GM18526 (cell line): ENCODE results near the gene DENND1A.

Experiments
- POLR2A ChIP-seq: IDR thresholded peaks from 3 replicates; pipeline ENCODE4 v1.6.1; 2011; ENCODE audit not compliant: insufficient read length; ENCODE audit errors: extremely low read depth

The DENND1A gene

GRCh38 chr9:123605286-123605685 is 324.6 kb downstream of the DENND1A start:
- no peak for TF ChIP-seq POLR2A

DNA sequence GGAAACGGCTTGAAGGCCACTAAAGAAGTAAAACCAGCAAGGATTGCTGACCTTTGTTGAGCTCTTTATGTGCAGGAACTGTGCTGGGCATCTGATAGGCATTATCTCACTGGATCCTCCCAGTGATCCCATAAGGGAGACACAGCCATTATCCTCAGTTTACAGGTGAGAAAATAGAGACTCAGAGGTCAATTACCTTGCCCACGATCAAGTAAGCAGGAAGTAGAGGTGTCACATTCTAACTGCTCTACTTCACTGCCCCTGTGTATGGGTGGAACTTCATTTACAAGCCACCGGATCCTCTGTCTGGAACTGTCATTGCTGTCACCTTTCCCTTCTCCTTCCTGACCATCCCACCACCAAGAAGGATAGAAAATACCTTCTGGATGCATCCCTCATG is 325.1 kb downstream of the DENND1A start:
- TF ChIP-seq POLR2A = no peak

- no peak for TF ChIP-seq POLR2A
These were observed 328.1 kb downstream of the DENND1A start for GRCh38 chr9:123601828-123602227.

GRCh38 chr9:123599781-123600180 is 330.1 kb downstream of the DENND1A start:
- no peak for TF ChIP-seq POLR2A

DNA sequence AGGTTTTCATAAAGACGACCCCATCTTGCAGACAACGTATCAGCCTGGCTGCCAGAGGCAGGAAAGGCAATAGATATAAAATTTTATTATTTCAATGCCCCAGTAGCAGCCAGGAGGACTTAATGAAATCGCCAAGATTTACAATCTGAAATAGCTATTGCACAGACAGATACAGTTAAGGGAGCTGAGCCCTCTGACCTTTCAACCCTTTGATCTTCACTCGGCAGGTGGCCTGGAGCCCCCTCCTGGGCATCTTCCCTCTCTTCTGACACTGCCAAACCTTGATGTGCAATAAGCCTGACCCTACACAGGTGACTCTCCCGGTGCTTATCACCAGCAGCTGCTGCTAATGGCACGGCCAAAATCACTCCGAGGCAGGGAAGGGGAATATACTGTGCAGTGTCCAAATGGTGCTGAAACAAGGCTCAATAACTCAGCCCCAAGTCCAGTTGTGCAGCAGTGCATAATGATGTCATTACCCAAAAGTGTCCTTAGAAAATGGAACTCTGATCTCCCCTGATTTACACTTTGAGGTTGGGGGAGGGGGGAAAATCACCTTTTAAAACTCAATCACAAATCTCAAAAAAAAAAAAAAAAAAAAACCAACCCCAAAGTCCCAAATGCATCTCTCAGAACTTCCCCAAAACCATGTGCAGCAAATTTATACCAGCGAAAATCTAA is 331.9 kb downstream of the DENND1A start:
- TF ChIP-seq POLR2A = no peak

DNA sequence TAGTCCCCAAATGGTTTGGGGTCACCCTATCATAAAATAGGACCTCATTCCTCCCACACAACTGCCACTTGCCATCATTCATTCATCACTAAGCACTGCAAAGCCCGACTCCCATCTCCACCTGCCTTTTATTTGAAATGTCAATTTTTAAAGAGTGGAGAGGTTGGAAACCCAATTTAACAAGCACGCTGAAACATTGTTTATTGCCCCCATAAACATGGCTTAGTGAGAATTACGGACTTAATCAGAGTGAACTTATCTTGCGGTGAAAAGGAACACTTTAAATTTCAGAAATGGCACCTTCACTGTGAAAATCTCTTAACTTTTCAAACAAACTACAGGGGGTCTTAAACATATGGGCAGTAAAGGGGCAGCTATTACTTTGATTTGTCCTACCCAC is 332.9 kb downstream of the DENND1A start:
- TF ChIP-seq POLR2A = no peak

GRCh38 chr9:123591283-123591682 is 338.6 kb downstream of the DENND1A start:
- no peak for TF ChIP-seq POLR2A

DNA sequence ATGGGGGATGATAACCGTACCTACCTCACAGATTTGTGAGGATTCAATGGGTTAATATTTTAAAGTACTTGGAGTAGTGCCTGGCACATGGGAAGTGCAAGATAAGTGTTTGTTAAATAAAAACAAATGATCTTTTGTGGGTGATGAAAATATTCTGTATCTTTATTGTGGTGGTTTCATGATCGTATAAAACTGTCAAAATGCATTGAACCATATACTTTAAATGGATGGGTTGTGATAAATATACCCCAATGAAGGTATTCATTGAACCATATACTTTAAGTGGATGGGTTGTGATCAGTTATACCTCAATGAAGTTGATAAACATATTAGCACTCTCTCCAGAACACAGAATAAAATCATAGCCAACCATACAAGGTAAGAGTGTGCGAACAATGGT is 339.4 kb downstream of the DENND1A start:
- TF ChIP-seq POLR2A = no peak

- no peak for TF ChIP-seq POLR2A
These were observed 340.3 kb downstream of the DENND1A start for GRCh38 chr9:123589361-123590239.

GRCh38 chr9:123586275-123586674 is 343.7 kb downstream of the DENND1A start:
- no peak for TF ChIP-seq POLR2A

DNA sequence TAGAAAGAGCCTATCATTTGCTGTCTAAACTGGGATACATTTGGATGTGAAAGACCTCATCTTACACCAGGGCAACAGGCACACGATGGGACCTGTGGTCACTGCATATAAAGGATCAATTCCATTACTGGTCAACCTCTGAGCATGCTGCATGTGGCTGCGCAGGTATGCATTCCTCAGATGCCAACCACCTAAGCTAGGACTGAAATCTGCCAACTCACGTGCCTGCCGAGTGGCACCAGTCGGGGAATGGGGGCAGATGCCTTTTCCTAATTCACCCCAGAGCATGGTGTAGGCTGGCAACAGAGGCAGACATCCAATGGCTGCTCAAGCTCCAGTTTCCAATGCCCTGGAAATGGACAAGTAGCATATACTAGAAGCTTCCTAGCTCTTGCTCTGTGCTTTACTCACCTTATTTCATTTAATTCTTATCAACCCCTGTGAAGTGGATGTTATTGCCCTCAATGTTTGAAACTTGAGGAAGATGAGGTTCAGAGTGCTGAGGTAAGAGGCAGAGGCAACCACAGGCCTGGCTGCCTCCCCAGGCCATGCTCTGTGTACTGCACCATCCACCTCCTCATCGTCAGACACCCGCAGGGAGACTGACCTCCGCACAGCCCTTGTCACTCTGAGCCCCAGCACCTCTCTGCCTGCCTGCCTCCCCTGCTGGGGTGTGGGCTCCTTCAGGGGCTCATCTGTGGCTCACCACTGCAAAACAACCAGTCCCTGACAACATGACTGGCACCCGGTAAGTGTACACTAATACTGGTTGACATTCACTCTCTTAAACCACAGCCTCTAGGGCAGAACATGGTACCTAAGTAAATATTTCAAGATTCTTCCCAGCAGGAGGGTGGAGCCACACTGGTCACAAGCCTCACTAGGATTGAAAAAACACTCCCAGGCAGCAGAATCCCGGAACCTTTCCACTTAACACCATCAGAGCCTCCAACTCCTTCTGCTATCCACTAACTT is 345.4 kb downstream of the DENND1A start:
- no peak for TF ChIP-seq POLR2A

DNA sequence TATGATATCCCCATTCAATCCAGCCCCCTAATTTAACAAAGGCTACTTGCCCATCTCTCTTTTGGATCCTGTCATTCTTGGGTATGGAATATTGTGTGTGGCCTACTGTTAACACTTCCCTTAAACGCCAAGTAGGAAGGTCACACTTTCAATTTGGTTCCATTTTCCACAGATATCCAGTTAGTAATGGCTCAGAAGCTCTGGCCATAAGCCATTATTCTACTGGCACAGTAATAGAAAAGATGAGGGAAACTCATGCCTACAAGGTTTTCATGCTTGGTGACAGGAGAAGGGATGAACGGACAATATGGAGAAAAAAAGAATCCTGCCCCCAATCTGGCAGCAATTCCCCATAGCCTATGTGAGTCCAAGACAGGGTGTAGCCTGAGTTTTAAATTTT is 346.3 kb downstream of the DENND1A start:
- no peak for TF ChIP-seq POLR2A

GRCh38 chr9:123571240-123571639 is 358.7 kb downstream of the DENND1A start:
- TF ChIP-seq POLR2A = no peak

GRCh38 chr9:123568691-123569688 is 360.9 kb downstream of the DENND1A start:
- no peak for TF ChIP-seq POLR2A

- no peak for TF ChIP-seq POLR2A
These were observed 362.9 kb downstream of the DENND1A start for GRCh38 chr9:123567013-123567412.

DNA sequence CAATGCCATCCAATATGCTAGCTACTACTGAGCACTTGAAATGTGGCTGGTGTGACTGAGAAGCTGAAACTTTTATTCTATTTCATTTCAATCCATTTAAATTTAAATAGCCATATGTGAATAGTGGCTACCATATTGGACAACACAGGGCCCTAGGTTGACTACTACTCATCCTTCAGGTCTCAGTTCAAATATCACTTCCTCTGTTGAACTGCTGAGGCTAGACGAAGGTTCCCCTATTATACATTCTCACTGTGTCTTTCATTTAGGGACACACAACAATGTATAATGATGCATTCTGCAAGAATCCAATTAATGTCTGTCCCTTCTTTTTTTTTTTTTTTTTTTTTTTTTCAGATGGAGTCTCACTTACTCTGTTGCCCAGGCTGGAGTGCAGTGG is 365.3 kb downstream of the DENND1A start:
- no peak for TF ChIP-seq POLR2A
